Stimulated activated CD4-positive, alpha-beta T cell treated with anti-CD3 and anti-CD28 coated beads, Interleukin-2, amount 100 ng/mL, for 48 hours (primary cell): ENCODE data around the gene DHCR24.
"Not testable (repeated sequence)": the region's sequence is repeated elsewhere in the genome, so short reads cannot be mapped to it uniquely, and the experiment has no call there.

ENCODE experiments used
- DNase-seq, 2 donors: peaks; one replicate each; pipeline ENCODE4 v3.0.0-alpha.2; 2020

DHCR24 gene, protein sequence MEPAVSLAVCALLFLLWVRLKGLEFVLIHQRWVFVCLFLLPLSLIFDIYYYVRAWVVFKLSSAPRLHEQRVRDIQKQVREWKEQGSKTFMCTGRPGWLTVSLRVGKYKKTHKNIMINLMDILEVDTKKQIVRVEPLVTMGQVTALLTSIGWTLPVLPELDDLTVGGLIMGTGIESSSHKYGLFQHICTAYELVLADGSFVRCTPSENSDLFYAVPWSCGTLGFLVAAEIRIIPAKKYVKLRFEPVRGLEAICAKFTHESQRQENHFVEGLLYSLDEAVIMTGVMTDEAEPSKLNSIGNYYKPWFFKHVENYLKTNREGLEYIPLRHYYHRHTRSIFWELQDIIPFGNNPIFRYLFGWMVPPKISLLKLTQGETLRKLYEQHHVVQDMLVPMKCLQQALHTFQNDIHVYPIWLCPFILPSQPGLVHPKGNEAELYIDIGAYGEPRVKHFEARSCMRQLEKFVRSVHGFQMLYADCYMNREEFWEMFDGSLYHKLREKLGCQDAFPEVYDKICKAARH

DNA sequence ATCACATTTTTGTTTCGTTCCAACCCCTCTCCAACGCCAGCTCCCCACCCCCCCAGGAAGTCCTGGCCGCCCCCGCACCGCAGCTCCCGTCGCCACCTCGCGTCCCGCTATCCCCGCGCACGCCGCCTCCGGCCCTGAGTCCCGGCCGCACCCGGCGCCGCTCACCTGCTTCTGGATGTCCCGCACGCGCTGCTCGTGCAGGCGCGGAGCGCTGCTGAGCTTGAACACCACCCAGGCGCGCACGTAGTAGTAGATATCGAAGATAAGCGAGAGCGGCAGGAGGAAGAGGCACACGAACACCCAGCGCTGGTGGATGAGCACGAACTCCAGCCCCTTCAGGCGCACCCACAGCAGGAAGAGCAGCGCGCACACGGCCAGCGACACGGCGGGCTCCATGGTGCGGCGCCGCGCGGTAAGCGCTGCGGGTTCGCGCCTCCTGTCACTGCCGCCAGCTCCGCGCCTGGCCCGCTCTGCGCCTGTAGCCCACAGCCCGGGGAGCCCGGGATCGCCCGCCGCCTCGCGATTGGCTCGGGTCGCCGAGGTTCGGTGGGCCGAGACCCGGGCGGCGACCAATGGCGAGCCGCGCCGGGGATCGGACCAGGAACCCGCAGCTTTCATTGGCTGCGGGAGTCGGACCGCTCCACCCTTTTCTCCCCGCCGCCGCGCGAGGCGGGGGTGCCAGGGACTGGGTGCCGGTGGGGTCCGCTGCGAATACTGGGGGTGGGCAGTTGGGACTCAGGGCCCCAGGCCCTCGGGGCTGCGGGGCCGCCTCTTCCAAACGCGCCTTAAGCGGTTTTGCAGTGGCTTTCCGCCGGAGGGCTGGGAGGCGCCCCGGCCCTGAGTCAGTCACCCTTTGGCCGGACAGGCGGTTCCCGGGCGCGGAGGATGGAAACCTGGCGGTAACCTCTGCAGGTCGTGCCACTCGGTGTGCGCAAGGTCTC is at the start of gene DHCR24:
DHCR24 (minus strand) TSS at position 472 of the 941 bp plus-strand sequence; CDS start at position 396, 76 bp downstream.
- DNase-seq: peak; percentile 67 to 74

DNA sequence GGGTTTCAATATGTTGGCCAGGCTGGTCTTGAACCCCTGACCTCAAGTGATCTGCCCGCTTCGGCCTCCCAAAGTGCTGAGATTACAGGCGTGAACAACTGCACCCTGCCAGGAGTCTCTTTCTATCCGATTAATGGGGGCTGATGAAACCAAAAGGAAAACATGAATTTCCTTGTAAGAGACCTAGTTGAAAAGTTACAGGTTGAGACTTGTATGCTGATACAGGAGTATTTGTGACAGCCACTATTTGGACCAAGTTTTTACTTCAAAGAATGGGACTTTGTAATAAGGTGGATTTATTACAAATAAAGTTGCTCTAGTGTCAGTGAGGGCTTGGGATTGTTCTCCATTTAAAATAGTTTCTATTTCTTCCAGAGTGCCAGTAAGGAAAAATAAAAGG is 49.8 kb upstream of the DHCR24 start:
- no peak for DNase-seq

DNA sequence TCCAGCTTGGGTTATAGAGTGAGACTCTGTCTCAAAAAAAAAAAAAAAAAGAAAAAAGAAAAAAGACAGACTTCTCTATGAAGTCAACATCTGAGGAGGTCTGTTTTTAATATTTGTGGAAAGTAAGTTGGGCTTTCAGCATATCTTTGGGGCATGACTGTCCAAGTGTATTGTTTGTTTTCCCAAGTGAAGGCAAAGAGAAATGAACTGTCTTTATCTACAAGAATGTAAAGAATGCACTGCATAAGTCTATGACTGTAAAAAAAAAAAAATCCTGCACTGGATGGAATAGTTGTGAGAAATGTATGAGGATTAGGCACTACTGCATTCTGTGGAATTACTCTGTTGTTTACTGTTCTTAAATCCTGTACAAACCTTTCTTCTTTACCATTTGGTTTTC is 47.9 kb upstream of the DHCR24 start:
- DNase-seq: no peak

DNA sequence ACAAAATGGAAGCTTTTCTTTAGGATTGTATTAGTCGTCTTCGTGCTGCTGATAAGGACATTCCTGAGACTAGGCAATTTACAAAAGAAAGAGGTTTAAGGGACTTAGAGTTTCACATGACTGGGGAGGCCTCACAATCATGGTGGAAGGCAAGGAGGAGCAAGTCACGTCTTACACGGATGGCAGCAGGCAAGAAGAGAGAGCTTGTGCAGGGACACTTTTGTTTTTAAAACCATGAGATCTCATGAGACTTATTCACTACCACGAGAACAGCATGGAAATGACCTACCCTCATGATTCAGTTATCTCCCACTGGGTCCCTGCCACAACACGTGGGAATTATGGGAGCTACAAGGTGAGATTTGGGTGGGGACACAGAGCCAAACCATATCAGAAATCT is 47.1 kb upstream of the DHCR24 start:
- not testable (repeated sequence) for DNase-seq

DNA sequence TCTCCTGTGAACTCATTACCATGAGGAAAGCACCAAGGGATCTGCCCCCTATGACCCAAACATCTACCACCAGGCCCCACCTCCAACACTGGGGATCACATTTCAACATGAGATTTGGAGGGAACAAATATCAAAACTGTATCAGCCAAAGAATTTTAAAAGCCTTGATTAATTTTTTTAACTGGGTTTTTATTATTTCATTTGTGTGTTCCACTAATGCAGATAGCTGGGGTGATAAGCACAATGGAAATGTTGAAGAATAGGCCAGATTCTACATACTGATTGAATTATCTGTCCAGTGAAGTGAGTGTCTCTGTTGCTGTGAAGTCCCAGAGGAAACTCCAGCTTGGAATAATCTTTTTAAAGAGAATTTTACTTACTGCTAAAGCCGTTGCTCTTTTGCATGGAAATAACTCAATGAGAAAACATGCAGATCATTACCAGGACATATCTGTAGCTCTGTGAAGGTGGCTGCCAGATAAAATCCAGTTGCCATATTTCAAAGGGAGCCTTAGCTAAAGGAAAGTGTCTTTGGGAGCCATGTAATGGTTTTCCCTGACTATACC is 44.4 kb upstream of the DHCR24 start:
- no peak for DNase-seq

DNA sequence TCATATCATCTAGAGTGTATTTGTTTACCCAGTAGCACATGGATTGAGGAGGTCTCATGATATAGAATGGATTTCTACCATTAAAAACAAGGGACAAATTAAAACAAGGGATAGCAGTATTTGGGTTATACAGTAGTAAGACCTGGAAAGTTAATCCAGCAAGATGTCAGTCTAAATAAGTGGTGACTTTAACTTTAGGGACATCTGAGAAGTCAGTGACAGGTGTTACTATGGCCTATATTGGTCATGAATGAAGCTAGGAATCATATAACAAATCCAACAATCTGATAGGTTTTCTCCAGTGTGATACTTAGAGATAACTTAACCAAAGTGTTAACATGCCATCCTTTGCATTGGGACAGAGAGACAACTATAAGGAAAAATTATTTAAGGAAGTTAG is 42.7 kb upstream of the DHCR24 start:
- DNase-seq: no peak

DNA sequence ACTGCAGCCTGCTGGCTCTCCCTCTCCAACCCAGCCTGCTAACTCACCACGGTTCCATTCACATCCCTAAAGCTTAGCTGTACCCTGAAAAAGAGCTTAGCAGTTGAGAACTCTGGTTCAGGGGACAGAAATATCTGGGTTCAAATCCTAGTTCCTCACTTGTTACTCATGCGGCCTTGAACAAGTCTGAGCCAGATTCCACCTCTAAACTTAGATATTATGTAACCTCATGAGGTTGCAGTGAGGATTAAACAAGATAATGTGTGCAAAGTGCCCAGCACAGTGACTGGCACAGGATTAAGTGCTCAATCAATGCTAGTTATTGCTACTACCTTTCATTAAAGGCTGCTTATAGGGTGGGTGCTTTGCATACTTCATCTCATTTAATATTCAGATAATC is 41.3 kb upstream of the DHCR24 start:
- DNase-seq: no peak

DNA sequence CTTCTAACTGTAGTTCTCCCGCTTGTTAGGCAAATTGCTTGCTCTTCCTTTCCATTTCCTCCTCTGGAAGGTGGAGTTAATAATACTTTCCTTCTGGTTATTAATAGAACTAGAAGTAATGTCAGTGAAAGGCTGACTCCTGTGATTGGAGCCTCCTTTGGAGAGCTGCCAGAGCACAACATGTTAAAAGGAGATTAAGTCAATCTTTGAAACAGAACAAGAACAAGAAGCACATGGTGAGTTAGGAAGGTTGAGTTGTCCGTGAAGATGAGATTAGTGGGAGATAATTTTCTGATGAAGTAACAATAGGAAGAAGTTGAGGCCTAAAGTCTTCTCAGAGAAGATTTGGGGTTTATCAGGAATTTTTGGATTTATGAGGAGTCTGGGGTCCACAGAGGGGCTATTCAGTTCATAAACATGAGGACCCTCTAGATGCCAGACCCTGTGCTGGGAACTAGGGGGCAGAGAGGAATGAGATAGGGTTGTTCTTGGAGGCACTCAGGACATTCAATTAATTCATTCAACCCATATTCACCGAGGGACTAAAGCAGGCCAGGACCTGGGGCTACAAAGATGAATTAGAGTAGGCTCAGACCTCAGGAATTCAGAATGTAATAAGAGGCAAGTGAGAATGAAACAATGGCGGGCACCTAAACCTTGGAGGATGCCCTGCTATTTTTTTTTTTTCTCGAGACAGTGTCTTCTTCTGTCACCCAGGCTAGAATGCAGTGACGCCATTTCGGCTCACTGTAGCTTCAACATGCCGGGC is 40.7 kb upstream of the DHCR24 start:
- DNase-seq: no peak

DNA sequence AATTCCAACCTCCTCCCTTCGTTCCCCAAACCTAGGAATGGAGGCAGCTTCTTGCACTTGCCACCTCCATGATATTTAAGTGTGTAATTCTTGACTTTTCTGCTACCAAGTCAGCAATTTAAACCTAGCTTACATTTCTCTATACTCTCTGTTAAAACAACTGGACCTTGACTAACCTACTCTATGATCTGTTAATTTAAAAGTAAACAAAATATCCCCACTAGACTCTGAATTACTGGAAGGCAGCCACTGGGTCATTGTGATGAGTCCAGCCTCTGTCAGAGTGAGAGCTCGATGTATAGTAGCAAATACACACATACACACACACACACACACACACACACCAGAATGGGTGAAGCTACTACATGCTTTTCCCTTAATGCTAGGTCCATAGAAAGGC is 40.0 kb upstream of the DHCR24 start:
- DNase-seq: no peak

DNA sequence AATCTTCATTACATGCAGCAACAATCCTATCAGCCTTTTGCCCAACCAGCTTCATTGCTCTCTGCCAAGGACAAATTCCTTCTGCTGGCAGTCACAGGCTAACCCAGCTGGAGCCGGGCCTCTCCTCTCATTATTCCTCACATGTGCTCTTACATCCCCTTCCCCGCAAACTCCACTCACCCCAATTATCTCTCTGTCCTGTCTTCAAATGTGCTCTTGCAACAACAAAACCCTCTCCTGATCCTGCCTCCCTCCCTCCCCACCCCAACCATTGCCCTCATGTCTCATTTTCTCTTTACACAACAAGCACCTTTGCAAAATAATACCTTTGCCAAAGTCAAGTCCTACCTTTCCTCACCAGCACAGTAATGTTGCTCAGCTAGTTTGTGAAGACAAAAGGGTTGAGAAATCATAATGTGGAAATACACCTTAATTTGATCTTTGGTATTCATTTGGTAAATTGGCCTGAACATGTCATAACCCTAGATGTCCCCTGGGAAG is 36.0 kb upstream of the DHCR24 start:
- DNase-seq: no peak

DNA sequence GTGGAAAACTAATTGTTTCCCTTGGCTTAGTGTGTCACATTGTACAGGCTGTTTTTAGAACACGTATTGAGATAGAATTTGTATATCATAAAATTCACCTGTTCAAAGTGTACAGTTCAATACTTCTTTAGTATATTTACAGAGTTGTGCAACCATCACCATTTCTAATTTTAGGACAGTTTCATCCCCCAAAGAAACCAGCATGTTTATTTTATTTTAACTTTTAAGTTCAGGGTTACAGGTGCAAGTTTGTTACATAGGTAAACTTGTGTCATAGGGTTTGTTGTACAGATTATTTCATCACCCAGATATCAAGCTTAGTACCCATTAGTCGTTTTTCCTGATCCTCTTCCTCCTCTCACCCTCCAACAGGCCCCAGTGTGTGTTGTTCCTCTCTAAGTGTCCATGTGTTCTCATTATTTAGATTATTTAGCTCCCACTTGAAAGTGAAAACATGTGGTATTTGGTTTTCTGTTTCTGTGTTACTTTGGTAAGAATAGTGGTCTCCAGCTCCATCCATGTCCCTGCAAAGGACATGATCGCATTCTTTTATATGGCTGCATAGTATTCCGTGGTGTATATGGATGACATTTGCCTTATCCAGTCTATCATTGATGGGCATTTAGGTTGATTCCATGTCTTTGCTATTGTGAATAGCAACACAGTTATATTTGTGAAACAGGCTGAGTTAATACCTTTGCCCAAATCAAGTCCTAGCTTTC is 35.2 kb upstream of the DHCR24 start:
- DNase-seq: no peak

DNA sequence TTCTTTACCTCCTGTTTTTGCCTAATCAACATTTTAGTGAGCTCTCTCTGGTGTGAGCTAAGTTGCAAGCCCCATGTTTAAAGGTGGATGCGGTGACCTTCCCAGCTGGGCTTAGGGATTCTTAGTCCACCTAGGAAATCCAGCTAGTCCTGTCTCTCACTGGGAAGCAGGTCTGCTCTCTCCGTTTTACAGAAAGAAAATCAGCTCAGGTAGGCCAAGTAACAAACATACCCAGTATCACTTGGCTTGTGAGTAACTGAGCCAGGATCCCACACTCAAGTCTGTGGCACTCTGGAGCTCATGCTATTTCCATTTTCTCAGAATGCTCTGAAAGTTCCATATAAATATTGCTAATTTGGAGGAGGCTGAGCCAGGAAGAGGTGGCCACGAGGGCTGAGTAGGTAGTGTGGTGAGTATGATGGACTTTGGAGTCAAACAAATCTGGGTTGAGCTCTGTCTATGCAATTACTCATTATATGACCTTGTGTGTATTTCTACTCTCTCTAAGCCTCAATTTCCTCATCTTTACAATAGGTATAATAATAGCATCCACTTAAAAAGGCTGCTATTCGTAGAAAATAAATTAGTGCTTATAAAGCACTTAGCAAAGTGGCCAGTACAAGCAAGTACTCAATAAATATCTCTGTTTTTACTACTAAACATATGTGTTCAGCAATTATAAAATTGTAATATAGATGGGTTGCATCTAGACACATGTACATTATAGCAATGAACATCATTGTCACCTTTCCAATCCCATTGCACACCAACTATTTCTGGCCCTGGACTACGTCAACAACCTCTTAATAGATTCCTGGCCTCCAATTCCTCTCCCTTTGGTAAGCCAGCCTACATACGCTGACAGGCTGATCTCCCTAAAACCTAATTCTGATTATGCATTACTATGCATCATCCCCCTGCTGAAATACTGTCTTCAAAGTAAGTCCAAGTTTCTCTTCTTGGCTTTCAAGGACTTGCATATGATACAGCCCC is 32.7 kb upstream of the DHCR24 start:
- DNase-seq: no peak

DNA sequence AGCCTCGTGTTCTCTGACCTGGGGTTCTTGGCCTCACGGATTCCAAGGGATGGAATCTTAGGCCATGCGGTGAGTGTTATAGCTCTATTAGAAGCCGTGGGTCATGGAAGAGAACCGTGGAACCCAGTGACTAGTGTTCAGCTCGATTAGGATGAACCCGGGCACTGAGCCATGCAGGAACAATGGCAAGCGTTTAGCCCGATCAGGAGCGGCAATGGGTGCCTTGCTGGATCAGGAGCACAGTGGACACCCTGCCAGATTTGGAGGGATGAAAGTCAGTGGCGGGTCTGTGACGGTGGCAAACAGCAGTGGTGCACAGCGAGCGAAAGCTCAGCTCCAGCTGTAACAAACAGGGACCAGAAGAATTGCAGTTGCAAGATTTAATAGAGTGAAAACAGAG is 24.1 kb upstream of the DHCR24 start:
- DNase-seq: not testable (repeated sequence)

DNA sequence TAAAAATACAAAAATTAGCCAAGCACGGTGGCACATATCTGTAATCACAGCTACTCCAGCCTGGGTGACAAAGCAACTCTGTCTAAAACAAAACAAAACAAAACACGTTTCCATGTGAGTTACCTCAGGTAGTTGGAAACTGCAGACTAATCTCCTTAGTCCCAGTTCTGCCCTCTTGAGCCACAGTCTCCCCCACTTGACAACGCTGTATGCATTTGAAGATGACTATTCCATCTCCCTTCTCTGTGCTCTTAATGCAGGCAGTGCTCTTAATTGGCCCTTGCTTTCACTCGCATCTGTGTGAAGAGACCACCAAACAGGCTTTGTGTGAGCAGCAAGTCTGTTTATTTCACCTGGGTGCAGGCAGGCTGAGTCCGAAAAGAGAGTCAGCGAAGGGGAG is 19.6 kb upstream of the DHCR24 start:
- no peak for DNase-seq

DNA sequence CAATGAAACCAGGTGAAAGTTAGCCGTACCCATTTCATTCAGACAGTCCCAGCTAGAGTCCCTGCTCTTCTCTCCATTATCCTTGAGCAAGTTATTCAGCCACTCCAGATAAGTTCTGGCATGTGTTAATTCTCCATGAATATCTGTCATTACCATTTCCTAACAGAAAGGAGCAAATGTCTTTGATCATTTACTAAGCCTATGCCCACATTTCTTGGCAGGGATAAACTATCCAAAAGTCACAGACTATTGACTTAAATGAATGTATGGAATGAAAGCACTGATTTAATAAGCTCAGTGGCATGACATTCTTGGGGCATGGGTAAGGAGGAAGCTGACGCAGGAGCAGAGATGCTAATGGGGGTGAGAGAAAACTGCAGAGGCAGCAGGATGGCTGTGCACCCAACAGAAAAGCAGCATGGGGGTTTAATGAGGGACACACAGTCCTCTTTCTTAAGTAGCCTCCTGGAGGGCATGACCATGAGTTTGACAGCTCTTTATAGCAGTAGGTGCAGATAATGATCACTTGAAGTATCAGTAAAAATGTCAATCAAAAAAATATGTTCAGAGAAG is 17.6 kb upstream of the DHCR24 start:
- DNase-seq: no peak

DNA sequence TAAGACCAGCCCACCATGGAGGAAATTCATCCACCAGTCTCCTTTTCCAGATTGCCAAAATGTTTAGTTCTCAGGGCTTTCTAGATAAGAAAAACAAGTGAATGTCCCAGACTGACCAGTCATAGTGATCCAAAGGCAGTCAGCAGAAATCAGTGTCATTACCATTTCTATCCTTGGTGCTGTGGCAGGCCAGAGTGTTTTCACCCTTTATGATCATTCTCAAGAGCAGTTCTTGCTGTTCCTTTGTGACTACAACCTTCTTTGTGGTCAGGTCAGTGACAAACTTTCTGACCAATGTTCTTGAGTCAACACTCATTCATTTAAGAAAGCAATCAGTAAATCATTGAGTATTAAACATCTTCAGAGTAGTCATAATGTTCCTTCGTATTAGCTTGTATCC is 7.3 kb upstream of the DHCR24 start:
- DNase-seq: no peak

DNA sequence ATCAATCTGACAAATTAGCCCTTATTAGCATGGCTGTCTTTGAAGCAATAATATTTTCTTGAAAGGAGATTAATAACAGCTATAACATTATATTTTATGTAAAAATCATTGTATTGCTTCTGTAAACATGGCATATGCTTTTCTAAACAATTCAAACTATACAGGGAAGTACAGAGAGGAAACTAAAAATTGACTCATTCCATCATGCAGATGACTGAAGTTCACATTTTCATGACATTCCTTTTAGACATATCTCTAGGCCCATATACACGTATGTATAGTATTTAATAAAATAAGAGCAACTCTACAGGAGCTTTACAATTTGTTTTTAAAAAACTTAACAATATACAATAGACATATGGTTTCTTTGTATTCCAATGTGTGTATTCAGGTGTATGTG is 5.6 kb upstream of the DHCR24 start:
- DNase-seq: no peak

DNA sequence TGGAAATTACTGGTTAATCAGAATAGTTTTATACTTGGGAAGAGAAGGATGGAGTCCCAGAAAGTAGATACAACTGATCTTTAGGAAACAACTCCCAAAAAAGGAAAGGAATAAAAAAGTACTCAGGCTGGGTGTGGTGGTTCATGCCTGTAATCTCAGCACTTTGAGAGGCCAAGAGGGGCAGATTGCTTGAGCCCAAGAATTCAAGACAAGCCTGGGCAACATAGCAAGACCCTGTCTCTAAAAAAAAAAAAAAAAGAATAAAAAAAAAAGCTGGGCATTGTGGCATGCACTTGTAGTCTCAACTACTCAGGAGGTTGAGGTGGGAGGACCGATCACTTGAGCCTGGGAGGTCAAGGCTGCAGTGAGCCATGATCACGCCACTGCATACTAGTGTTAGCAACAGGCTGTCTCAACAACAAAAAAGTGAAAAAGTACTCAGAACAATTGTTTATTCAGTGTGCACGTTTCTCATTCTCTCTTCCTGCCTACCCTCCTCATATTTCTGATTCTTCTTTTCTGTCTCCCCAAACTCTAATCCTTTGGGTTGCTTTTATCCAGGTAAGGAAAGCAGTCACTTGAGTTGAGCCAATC is 2.2 kb upstream of the DHCR24 start:
- DNase-seq: no peak

DNA sequence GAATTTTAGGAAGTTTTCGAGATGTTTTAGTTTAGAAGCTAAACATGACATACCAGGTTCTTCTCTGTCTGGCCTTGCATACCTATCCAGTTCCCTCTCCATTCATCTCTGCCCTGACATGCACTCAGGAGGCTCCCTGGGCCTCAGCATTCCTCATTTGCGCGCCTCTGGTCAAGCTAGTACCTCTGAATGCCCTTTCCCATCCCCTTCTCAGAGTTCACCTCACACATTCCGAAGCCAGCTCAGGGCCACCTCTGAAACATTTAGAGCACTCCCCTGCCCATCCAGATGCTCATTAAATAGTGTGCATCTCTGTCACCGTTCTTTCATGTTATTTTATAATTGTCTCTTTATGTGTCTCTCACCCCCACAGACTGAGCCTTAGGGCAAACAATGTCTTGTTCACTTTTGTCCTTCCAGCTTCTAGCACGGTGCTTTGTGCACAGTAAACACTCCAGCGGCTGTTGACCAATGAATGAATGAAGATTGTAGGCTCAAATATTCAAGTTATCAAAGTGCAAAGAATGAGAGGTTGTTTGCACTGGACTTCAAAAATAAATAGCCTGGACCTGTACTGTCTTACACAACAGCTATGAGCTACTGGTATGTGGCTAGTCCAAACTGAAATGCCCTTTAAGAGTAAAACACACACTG is 1.2 kb upstream of the DHCR24 start:
- no peak for DNase-seq
